Astrocyte (in vitro differentiated cells and primary cell): Measurements from ENCODE around the gene SLC38A1. TPM values are rescaled to one million over a fixed set of nuclear protein-coding genes. Genes with fewer than 3 reads are reported as not detected.

Source experiments
- DNase-seq: peaks from one replicate; pipeline ENCODE4 v3.0.0-alpha.2; 2010; ENCODE audit warnings: low read depth
- FAIRE-seq: peaks from 2 replicates; lab custom pipeline; 2011; peaks lifted over from hg19 to GRCh38; lab: Jason Lieb, UNC
- H2AFZ ChIP-seq: 2 replicates; pipeline ENCODE4 v1.6.0; 2012; ENCODE audit warnings: low read depth, low read length, inconsistent platforms
- H3K27ac ChIP-seq: 2 replicates; pipeline ENCODE4 v1.5.1; 2011; ENCODE audit warnings: low read depth, low read length, inconsistent platforms
- H3K27me3 ChIP-seq: 2 replicates; pipeline ENCODE4 v1.6.0; 2011; ENCODE audit warnings: low read length, inconsistent platforms; ENCODE audit not compliant: insufficient read depth
- H3K36me3 ChIP-seq: 2 replicates; pipeline ENCODE4 v1.5.1; 2011; ENCODE audit warnings: low read length, inconsistent platforms; ENCODE audit not compliant: insufficient read depth
- H3K4me1 ChIP-seq: 2 replicates; pipeline ENCODE4 v1.5.1; 2011; ENCODE audit warnings: low read length, inconsistent platforms; ENCODE audit not compliant: insufficient read depth
- H3K4me2 ChIP-seq: 2 replicates; pipeline ENCODE4 v1.6.0; 2012; ENCODE audit warnings: low read length, inconsistent platforms
- H3K4me3 ChIP-seq: 2 replicates; pipeline ENCODE4 v1.5.1; 2011; ENCODE audit warnings: low read depth, mild to moderate bottlenecking, low read length, inconsistent platforms; ENCODE audit not compliant: insufficient read depth
- H3K79me2 ChIP-seq: 2 replicates; pipeline ENCODE4 v1.6.0; 2012; ENCODE audit warnings: mild to moderate bottlenecking, low read length, inconsistent platforms; ENCODE audit not compliant: insufficient read depth
- H3K9ac ChIP-seq: 2 replicates; pipeline ENCODE4 v1.6.0; 2012; ENCODE audit warnings: mild to moderate bottlenecking, low read length, inconsistent platforms
- H3K9me3 ChIP-seq: 2 replicates; pipeline ENCODE4 v1.5.1; 2012; ENCODE audit warnings: low read depth, mild to moderate bottlenecking, low read length, inconsistent platforms; ENCODE audit not compliant: insufficient read depth
- H4K20me1 ChIP-seq: 2 replicates; pipeline ENCODE4 v1.6.0; 2012; ENCODE audit warnings: low read length, inconsistent platforms; ENCODE audit not compliant: insufficient read depth
- H3K27ac Mint-ChIP-seq: one replicate; pipeline ENCODE4 v1.8.0; 2021; ENCODE audit warnings: mild to moderate bottlenecking, mixed read lengths; ENCODE audit not compliant: unreplicated experiment
- H3K27me3 Mint-ChIP-seq: one replicate; pipeline ENCODE4 v1.8.0; 2021; ENCODE audit warnings: low read depth, mixed read lengths; ENCODE audit not compliant: unreplicated experiment
- H3K36me3 Mint-ChIP-seq: one replicate; pipeline ENCODE4 v1.8.0; 2021; ENCODE audit warnings: low read depth, mixed read lengths; ENCODE audit not compliant: unreplicated experiment
- H3K4me1 Mint-ChIP-seq: one replicate; pipeline ENCODE4 v1.8.0; 2021; ENCODE audit warnings: low read depth, mixed read lengths; ENCODE audit not compliant: unreplicated experiment
- H3K4me3 Mint-ChIP-seq: one replicate; pipeline ENCODE4 v1.8.0; 2021; ENCODE audit warnings: mild to moderate bottlenecking, moderate library complexity, mixed read lengths; ENCODE audit not compliant: unreplicated experiment
- H3K9me3 Mint-ChIP-seq: one replicate; pipeline ENCODE4 v1.8.0; 2021; ENCODE audit warnings: mild to moderate bottlenecking, mixed read lengths; ENCODE audit not compliant: unreplicated experiment
- CTCF ChIP-seq: IDR thresholded peaks from 2 replicates; pipeline ENCODE4 v1.5.1; 2011; ENCODE audit warnings: low read depth, mild to moderate bottlenecking, inconsistent platforms, low read length, moderate library complexity; ENCODE audit not compliant: insufficient read depth
- EZH2 ChIP-seq: IDR thresholded peaks from 2 replicates; pipeline ENCODE4 v1.6.1; 2012; ENCODE audit warnings: mild to moderate bottlenecking, low read length, inconsistent platforms; ENCODE audit not compliant: insufficient read depth
- total RNA-seq: library from RNA; stranded (reverse); gene quantifications from 2 replicates; pipeline ENCODE4 v1.2.1, GENCODE V29; 2021

SLC38A1 gene
- total RNA-seq, 1 donor from 2014 or later, result 160 TPM

GRCh38 chr12:46246021-46246700 lies 22.7 kb downstream of the SLC38A1 start:
- no peak for TF ChIP-seq CTCF
- TF ChIP-seq EZH2, result no peak
- H3K9ac ChIP-seq, result no peak overlapping the region
- no peaks in the 10 kb centered on the region for H3K27me3 ChIP-seq
- DNase-seq (no peak), FAIRE-seq (no peak)
- no peak overlapping the region for H3K4me3 ChIP-seq
- peaks cover 47% of the 10 kb centered on the region for H3K36me3 Mint-ChIP-seq
- H3K9me3 ChIP-seq, result no peaks in the 10 kb centered on the region
- no peaks in the 10 kb centered on the region for H3K4me1 ChIP-seq
- H4K20me1 ChIP-seq, result peaks cover 3% of the 10 kb centered on the region
- H3K27me3 Mint-ChIP-seq, result no peaks in the 10 kb centered on the region
- no peak overlapping the region for H2AFZ ChIP-seq
- no peak overlapping the region for H3K27ac Mint-ChIP-seq
- no peak overlapping the region for H3K27ac ChIP-seq
- H3K79me2 ChIP-seq, result peaks cover 65% of the 10 kb centered on the region
- peaks cover 19% of the 10 kb centered on the region for H3K9me3 Mint-ChIP-seq
- H3K4me2 ChIP-seq, result no peak overlapping the region
- H3K36me3 ChIP-seq, result no peaks in the 10 kb centered on the region
- peaks cover 6% of the 10 kb centered on the region for H3K4me1 Mint-ChIP-seq
- H3K4me3 Mint-ChIP-seq, result no peak overlapping the region

GRCh38 chr12:46244997-46245396 lies 23.8 kb downstream of the SLC38A1 start:
- no peak overlapping the region for H2AFZ ChIP-seq
- H3K27me3 Mint-ChIP-seq, result no peaks in the 10 kb centered on the region
- FAIRE-seq, result no peak

More at GRCh38 chr12:46244997-46245396, 23.8 kb downstream of the SLC38A1 start:
- Histone ChIP-seq H3K27me3 (no peaks in the 10 kb centered on the region), H3K4me2 (no peak overlapping the region), H3K4me3 (no peak overlapping the region), H3K9me3 (no peaks in the 10 kb centered on the region), H3K79me2 (peaks cover 62% of the 10 kb centered on the region), H3K36me3 (no peaks in the 10 kb centered on the region), H3K27ac (no peak overlapping the region), H3K4me1 (no peaks in the 10 kb centered on the region), H4K20me1 (peaks cover 3% of the 10 kb centered on the region), H3K9ac (no peak overlapping the region)
- peaks cover 7% of the 10 kb centered on the region for H3K4me1 Mint-ChIP-seq
- peaks cover 13% of the 10 kb centered on the region for H3K9me3 Mint-ChIP-seq
- DNase-seq, result no peak
- no peak overlapping the region for H3K4me3 Mint-ChIP-seq
- TF ChIP-seq CTCF (no peak), EZH2 (no peak)
- no peak overlapping the region for H3K27ac Mint-ChIP-seq
- H3K36me3 Mint-ChIP-seq, result peaks cover 41% of the 10 kb centered on the region
